Tibial artery (tissue), 4 donors: Measurements from ENCODE around the gene C17orf113.

Source experiments
- DNase-seq, 2 donors: peaks; one replicate each; pipeline ENCODE4 v3.0.0-alpha.2; 2019
- H3K27ac ChIP-seq, 2 donors: fragments of 200-600 bp; sonication (generic) in 1 of 2; 1 replicate in 1 of 2; 2 replicates in 1 of 2; pipeline ENCODE4 v1.5.1; 2018 to 2019; ENCODE audit warnings: mild to moderate bottlenecking in 1 of 2
- H3K27me3 ChIP-seq, 2 donors: fragments of 200-600 bp; sonication (generic) in 1 of 2; one replicate each; pipeline versions ENCODE4 v1.5.1 to v1.6.0; 2016 to 2019
- H3K36me3 ChIP-seq, 3 donors: fragments of 200-600 bp; sonication (generic) in 2 of 3; one replicate each; pipeline ENCODE4 v1.5.1; 2016 to 2019; ENCODE audit warnings: mild to moderate bottlenecking in 2 of 3
- H3K4me1 ChIP-seq, 4 donors: fragments of 200-600 bp; sonication (generic) in 2 of 4; 1 replicate in 3 of 4; 2 replicates in 1 of 4; pipeline ENCODE4 v1.5.1; 2016 to 2019
- H3K4me3 ChIP-seq, 2 donors: fragments of 200-600 bp; sonication (generic) in 1 of 2; 1 replicate in 1 of 2; 2 replicates in 1 of 2; pipeline ENCODE4 v1.5.1; 2018 to 2019; ENCODE audit warnings: mild to moderate bottlenecking in 2 of 2
- H3K9me3 ChIP-seq, 3 donors: fragments of 200-600 bp; sonication (generic) in 1 of 3; one replicate each; pipeline ENCODE4 v1.5.1; 2016 to 2019
- intact Hi-C: fragments of 100-400 bp; cut with DNase I; formaldehyde crosslinking; loops from one replicate; pipeline ENCODE4 v1.15.0; 2023; ENCODE audit warnings: low total_unique reads
- TF ChIP-seq, protein P1 (sequence below), 2 experiments: fragments of 200-600 bp in 1 of 2; fragments of 450-650 bp in 1 of 2; IDR thresholded peaks; one replicate each; pipeline ENCODE4 v1.5.1; 2017 to 2019; ENCODE audit warnings: antibody characterized with exemption in 2 of 2, mild to moderate bottlenecking in 1 of 2, moderate library complexity in 1 of 2

C17orf113 gene

DNA sequence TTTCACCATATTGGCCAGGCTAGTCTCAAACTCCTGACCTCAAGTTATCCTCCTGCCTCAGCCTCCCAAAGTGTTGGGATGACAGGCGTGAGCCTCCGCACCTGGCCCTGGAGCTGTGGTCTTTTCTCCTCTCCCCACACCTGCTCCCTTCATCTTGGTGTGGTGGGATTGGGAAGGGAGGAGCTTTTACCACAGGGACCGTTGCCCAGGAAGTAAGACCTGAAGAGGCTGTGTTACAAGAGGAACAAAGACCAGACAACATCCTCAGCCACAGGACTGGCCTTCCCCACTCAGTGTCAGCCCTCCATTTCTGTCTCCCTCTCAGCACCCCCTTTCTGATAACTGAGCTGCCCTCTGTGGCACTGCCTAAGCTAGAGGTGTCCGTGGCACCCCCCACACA, 9.4 kb upstream of the C17orf113 start:
- no peaks in the 10 kb centered on the region for H3K4me1 ChIP-seq
- DNase-seq, result no peak
- peaks cover 0 to 42% of the 10 kb centered on the region in 2 donors for H3K27me3 ChIP-seq
- no peak overlapping the region for H3K4me3 ChIP-seq
- intact Hi-C loops, result no loop called here
- TF ChIP-seq, protein P1, sequence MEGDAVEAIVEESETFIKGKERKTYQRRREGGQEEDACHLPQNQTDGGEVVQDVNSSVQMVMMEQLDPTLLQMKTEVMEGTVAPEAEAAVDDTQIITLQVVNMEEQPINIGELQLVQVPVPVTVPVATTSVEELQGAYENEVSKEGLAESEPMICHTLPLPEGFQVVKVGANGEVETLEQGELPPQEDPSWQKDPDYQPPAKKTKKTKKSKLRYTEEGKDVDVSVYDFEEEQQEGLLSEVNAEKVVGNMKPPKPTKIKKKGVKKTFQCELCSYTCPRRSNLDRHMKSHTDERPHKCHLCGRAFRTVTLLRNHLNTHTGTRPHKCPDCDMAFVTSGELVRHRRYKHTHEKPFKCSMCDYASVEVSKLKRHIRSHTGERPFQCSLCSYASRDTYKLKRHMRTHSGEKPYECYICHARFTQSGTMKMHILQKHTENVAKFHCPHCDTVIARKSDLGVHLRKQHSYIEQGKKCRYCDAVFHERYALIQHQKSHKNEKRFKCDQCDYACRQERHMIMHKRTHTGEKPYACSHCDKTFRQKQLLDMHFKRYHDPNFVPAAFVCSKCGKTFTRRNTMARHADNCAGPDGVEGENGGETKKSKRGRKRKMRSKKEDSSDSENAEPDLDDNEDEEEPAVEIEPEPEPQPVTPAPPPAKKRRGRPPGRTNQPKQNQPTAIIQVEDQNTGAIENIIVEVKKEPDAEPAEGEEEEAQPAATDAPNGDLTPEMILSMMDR (IDR thresholded peaks at IDR 0.05), result no peak
- no peaks in the 10 kb centered on the region for H3K9me3 ChIP-seq
- no peak overlapping the region for H3K27ac ChIP-seq
- no peaks in the 10 kb centered on the region for H3K36me3 ChIP-seq

DNA sequence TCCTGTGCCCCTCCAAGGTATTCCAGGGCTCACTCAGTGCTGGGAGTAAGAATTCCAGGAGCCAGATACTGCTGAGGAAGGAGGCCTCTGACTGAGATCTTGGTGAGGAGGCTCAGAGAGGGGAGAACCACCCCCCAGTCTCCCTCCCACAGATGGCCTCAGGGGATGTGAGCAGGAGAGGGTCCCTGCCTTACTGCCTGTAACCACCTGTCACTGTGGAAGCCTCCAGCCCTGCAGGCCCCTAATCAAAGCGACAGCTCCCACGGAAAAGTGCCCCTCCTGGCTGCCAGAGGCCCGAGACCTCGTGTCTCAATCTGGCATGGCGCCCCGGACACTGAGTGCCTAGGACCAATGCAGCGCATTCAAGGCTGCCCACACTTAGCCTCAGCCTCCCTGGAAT, 7.7 kb upstream of the C17orf113 start:
- Histone ChIP-seq H3K27ac (no peak overlapping the region), H3K9me3 (no peaks in the 10 kb centered on the region), H3K27me3 (peaks cover 0 to 54% of the 10 kb centered on the region in 2 donors), H3K4me3 (no peak overlapping the region), H3K36me3 (no peaks in the 10 kb centered on the region), H3K4me1 (no peaks in the 10 kb centered on the region)
- intact Hi-C loops, result no loop called here
- TF ChIP-seq, protein P1 (IDR thresholded peaks at IDR 0.05), result no peak
- no peak for DNase-seq

DNA sequence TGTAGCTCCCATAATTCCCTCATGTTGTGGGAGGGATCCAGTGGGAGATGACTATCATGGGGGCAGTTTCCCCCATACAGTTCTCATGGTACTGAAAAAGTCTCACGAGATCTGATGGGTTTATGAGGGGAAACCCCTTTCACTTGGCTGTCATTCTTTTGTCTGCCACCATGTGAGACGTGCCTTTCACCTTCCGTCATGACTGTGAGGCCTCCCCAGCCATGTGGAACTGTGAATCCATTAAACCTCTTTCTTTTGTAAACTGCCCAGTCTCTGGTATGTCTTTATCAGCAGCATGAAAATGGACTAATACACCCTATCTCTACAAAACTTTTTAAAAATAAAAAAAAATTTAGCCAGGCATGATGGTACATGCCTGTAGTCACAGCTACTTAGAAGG, 6.2 kb upstream of the C17orf113 start:
- no peaks in the 10 kb centered on the region for H3K4me1 ChIP-seq
- H3K27ac ChIP-seq, result no peak overlapping the region
- no peaks in the 10 kb centered on the region for H3K9me3 ChIP-seq
- intact Hi-C loops, result no loop called here
- no peak overlapping the region for H3K4me3 ChIP-seq
- no peak for DNase-seq
- H3K27me3 ChIP-seq, result peaks cover 0 to 67% of the 10 kb centered on the region in 2 donors
- TF ChIP-seq, protein P1 (IDR thresholded peaks at IDR 0.05), result no peak
- H3K36me3 ChIP-seq, result no peaks in the 10 kb centered on the region

DNA sequence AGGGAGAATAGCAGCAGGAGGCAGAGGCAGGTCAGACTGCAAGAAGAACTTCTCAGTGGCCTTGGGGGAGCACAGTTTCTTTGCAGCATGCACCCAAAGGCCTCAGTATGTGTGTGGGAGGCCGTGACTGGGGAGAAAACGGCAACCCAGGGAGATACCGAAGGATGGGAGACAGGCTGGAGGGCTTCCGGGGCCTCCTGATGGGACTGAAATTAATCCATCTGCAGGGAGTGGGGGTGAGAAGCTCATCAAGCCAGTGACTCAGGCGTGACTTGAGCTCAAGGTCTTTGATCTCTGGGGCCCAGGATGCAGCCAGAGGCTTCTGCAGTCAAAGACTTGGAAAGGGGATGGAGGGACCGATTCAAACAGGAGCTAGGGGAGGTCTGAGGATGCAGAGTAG, 5.1 kb upstream of the C17orf113 start:
- Histone ChIP-seq H3K36me3 (no peaks in the 10 kb centered on the region), H3K27me3 (peaks cover 0 to 71% of the 10 kb centered on the region in 2 donors), H3K27ac (no peak overlapping the region), H3K4me3 (no peak overlapping the region), H3K9me3 (no peaks in the 10 kb centered on the region), H3K4me1 (peaks cover 0 to 5% (median 2%) of the 10 kb centered on the region in 4 donors)
- intact Hi-C loops, result no loop called here
- DNase-seq, result no peak
- TF ChIP-seq, protein P1 (IDR thresholded peaks at IDR 0.05), result no peak

DNA sequence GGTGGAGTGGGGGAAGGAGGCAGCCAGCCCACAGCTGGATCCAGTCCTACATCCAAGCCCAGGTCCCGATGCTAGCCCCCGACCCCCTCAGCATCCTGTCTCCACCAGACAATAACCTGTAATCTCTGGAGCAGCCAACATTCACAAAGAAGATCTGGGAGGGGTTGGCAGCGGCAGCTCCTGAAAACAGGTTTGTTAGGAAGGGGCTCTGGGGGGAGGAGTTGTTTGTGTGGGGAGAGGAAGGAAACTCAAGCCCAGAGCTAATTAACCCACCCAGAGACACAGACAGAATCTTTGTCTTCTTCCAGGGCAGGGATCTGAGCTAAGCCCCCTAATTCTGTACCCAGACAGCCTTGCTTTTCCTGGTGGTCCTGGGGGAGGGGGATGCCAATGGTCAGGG, 4.6 kb upstream of the C17orf113 start:
- no peak overlapping the region for H3K27ac ChIP-seq
- peaks cover 0 to 69% of the 10 kb centered on the region in 2 donors for H3K27me3 ChIP-seq
- H3K4me3 ChIP-seq, result no peak overlapping the region
- peaks cover 0 to 5% (median 4%) of the 10 kb centered on the region in 4 donors for H3K4me1 ChIP-seq
- TF ChIP-seq, protein P1 (IDR thresholded peaks at IDR 0.05), result no peak
- intact Hi-C loops, result no loop called here
- no peaks in the 10 kb centered on the region for H3K36me3 ChIP-seq
- no peak for DNase-seq
- H3K9me3 ChIP-seq, result no peaks in the 10 kb centered on the region
